Measurements from ENCODE around the gene CHADL.

Gene CHADL

GRCh38 chr22:41243361-41243760, 2.6 kb upstream of the CHADL start:
- FAIRE-seq (no peak), DNase-seq (ENCODE audit: insufficient read length, low spot score) (no peak)
- no peak for TF ChIP-seq PAX5 (IDR thresholded peaks at IDR 0.05; ENCODE audit: insufficient read depth, low read length, severe bottlenecking)
- TF ChIP-seq POU2F2 (IDR thresholded peaks at IDR 0.05; ENCODE audit: low read depth, low read length), result no peak
- TF ChIP-seq SPI1 (IDR thresholded peaks at IDR 0.05; ENCODE audit: low read depth, low read length), result no peak
- no peak for TF ChIP-seq POLR2AphosphoS5 (IDR thresholded peaks at IDR 0.05; ENCODE audit: low read depth, low read length)
- TF ChIP-seq TAF1 (IDR thresholded peaks at IDR 0.05; ENCODE audit: low read depth, low read length), result no peak
- TF ChIP-seq POLR2A (IDR thresholded peaks at IDR 0.05; ENCODE audit: low read depth, low read length), result no peak

GRCh38 chr22:41242396-41243117, 1.8 kb upstream of the CHADL start:
- no peak for FAIRE-seq
- TF ChIP-seq POLR2AphosphoS5 (IDR thresholded peaks at IDR 0.05; ENCODE audit: low read depth, low read length), result no peak
- TF ChIP-seq SPI1 (IDR thresholded peaks at IDR 0.05; ENCODE audit: low read depth, low read length), result no peak
- TF ChIP-seq TAF1 (IDR thresholded peaks at IDR 0.05; ENCODE audit: low read depth, low read length), result no peak
- no peak for TF ChIP-seq POU2F2 (IDR thresholded peaks at IDR 0.05; ENCODE audit: low read depth, low read length)
- no peak for TF ChIP-seq PAX5 (IDR thresholded peaks at IDR 0.05; ENCODE audit: insufficient read depth, low read length, severe bottlenecking)
- no peak for TF ChIP-seq POLR2A (IDR thresholded peaks at IDR 0.05; ENCODE audit: low read depth, low read length)
- no peak for DNase-seq (ENCODE audit: insufficient read length, low spot score)

GRCh38 chr22:41241133-41241676, 474 bp upstream of the CHADL start:
- DNase-seq (ENCODE audit: insufficient read length, low spot score) (no peak), FAIRE-seq (no peak)
- no peak for TF ChIP-seq TAF1 (IDR thresholded peaks at IDR 0.05; ENCODE audit: low read depth, low read length)

- FAIRE-seq, result no peak
- TF ChIP-seq POU2F2 (IDR thresholded peaks at IDR 0.05; ENCODE audit: low read depth, low read length) (no peak), PAX5 (IDR thresholded peaks at IDR 0.05; ENCODE audit: insufficient read depth, low read length, severe bottlenecking) (no peak), POLR2A (IDR thresholded peaks at IDR 0.05; ENCODE audit: low read depth, low read length) (no peak), TAF1 (IDR thresholded peaks at IDR 0.05; ENCODE audit: low read depth, low read length) (no peak), SPI1 (IDR thresholded peaks at IDR 0.05; ENCODE audit: low read depth, low read length) (no peak), POLR2AphosphoS5 (IDR thresholded peaks at IDR 0.05; ENCODE audit: low read depth, low read length) (no peak)
- no peak for DNase-seq (ENCODE audit: insufficient read length, low spot score)
Observed at GRCh38 chr22:41239443-41240128, 1.1 kb downstream of the CHADL start.

- DNase-seq (ENCODE audit: insufficient read length, low spot score) (no peak), FAIRE-seq (no peak)
- no peak for TF ChIP-seq PAX5 (IDR thresholded peaks at IDR 0.05; ENCODE audit: insufficient read depth, low read length, severe bottlenecking)
- no peak for TF ChIP-seq SPI1 (IDR thresholded peaks at IDR 0.05; ENCODE audit: low read depth, low read length)
- TF ChIP-seq POU2F2 (IDR thresholded peaks at IDR 0.05; ENCODE audit: low read depth, low read length), result no peak
- TF ChIP-seq POLR2AphosphoS5 (IDR thresholded peaks at IDR 0.05; ENCODE audit: low read depth, low read length), result no peak
- no peak for TF ChIP-seq POLR2A (IDR thresholded peaks at IDR 0.05; ENCODE audit: low read depth, low read length)
- no peak for TF ChIP-seq TAF1 (IDR thresholded peaks at IDR 0.05; ENCODE audit: low read depth, low read length)
Observed at GRCh38 chr22:41238570-41239442, 1.9 kb downstream of the CHADL start.

- FAIRE-seq (no peak), DNase-seq (ENCODE audit: insufficient read length, low spot score) (peak; percentile 97)
- TF ChIP-seq SPI1 (IDR thresholded peaks at IDR 0.05; ENCODE audit: low read depth, low read length), result peak; percentile 79
- TF ChIP-seq POLR2AphosphoS5 (IDR thresholded peaks at IDR 0.05; ENCODE audit: low read depth, low read length), result no peak
- TF ChIP-seq POU2F2 (IDR thresholded peaks at IDR 0.05; ENCODE audit: low read depth, low read length), result no peak
- no peak for TF ChIP-seq PAX5 (IDR thresholded peaks at IDR 0.05; ENCODE audit: insufficient read depth, low read length, severe bottlenecking)
- no peak for TF ChIP-seq POLR2A (IDR thresholded peaks at IDR 0.05; ENCODE audit: low read depth, low read length)
Observed at GRCh38 chr22:41237707-41238569, 2.8 kb downstream of the CHADL start.

- TF ChIP-seq POLR2AphosphoS5 (IDR thresholded peaks at IDR 0.05; ENCODE audit: low read depth, low read length) (no peak), TAF1 (IDR thresholded peaks at IDR 0.05; ENCODE audit: low read depth, low read length) (no peak), POU2F2 (IDR thresholded peaks at IDR 0.05; ENCODE audit: low read depth, low read length) (no peak), POLR2A (IDR thresholded peaks at IDR 0.05; ENCODE audit: low read depth, low read length) (no peak), SPI1 (IDR thresholded peaks at IDR 0.05; ENCODE audit: low read depth, low read length) (no peak), PAX5 (IDR thresholded peaks at IDR 0.05; ENCODE audit: insufficient read depth, low read length, severe bottlenecking) (no peak)
- FAIRE-seq (peak; percentile 97), DNase-seq (ENCODE audit: insufficient read length, low spot score) (no peak)
Observed at GRCh38 chr22:41237036-41237706, 3.6 kb downstream of the CHADL start.
